ENCODE results near the gene PITPNM3.

DNA sequence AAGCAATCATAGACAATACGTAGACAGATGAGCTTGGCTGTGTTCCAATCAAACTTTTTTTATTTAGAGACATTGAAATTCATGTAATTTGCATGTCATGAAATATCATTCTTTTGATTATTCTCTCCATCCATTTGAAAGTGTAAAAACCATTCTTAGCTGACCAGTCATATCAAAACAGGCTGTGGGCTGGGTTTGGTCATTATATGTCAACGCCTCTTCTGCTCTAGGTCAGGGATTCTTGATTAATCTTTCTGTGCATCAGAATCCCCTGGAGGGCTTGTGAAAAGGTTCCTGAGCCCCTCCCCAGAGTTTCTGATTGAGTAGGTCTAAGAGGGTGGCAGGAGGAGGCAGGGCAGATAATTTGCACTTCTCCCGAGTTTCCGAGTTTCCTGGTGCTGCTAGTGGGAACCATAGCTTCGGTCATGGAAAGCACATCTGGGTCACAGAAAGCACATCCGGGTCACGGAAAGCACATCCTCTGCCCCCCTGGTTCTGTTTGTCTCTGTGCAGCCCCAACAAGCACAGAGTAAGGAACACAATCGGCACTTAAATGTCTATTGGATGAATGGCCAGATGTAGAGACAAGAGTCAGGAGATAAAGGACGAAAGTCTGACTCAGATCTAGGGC, 95.7 kb downstream of the PITPNM3 start:
- TF ChIP-seq, protein P1, sequence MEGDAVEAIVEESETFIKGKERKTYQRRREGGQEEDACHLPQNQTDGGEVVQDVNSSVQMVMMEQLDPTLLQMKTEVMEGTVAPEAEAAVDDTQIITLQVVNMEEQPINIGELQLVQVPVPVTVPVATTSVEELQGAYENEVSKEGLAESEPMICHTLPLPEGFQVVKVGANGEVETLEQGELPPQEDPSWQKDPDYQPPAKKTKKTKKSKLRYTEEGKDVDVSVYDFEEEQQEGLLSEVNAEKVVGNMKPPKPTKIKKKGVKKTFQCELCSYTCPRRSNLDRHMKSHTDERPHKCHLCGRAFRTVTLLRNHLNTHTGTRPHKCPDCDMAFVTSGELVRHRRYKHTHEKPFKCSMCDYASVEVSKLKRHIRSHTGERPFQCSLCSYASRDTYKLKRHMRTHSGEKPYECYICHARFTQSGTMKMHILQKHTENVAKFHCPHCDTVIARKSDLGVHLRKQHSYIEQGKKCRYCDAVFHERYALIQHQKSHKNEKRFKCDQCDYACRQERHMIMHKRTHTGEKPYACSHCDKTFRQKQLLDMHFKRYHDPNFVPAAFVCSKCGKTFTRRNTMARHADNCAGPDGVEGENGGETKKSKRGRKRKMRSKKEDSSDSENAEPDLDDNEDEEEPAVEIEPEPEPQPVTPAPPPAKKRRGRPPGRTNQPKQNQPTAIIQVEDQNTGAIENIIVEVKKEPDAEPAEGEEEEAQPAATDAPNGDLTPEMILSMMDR (IDR thresholded peaks at IDR 0.05; ENCODE audit: control extremely low read depth in 1 of 3, insufficient read depth in 1 of 3, low read depth in 1 of 3, low read length in 3 of 3): no peak
- TF ChIP-seq SRF (IDR thresholded peaks at IDR 0.05; ENCODE audit: low read depth, low read length): no peak
- TF ChIP-seq MAFK (IDR thresholded peaks at IDR 0.05; ENCODE audit: low read depth, low read length): no peak
- no peak for TF ChIP-seq EZH2 (IDR thresholded peaks at IDR 0.05; ENCODE audit: low read depth, low read length, severe bottlenecking)
- no peak for TF ChIP-seq JUND (IDR thresholded peaks at IDR 0.05; ENCODE audit: low read length)
- TF ChIP-seq POLR2A (IDR thresholded peaks at IDR 0.05; ENCODE audit: control extremely low read depth in 1 of 2, low read depth in 2 of 2, low read length in 2 of 2): no peak
